NCI-H1417 (cell line): ENCODE measurements around the gene ZBTB7C.

Source experiments
- DNase-seq, 3 experiments: peaks; one replicate each; lab custom pipeline; 2025; lab: John Stamatoyannopoulos, UW

The ZBTB7C gene

GRCh38 chr18:48022531-48023329 lies 386.5 kb downstream of the ZBTB7C start:
- DNase-seq = peak; percentile 66 to 90 (median 82)

- DNase-seq = no peak
Observed at GRCh38 chr18:48022021-48022420, 387.2 kb downstream of the ZBTB7C start.

GRCh38 chr18:48021273-48021914 lies 387.8 kb downstream of the ZBTB7C start:
- no peak for DNase-seq

GRCh38 chr18:48020337-48021250 lies 388.6 kb downstream of the ZBTB7C start:
- no peak for DNase-seq

- DNase-seq = peak in 1 of 3 experiments; percentile 34
Observed at GRCh38 chr18:48019557-48020325, 389.4 kb downstream of the ZBTB7C start.

GRCh38 chr18:48018851-48019250 lies 390.3 kb downstream of the ZBTB7C start:
- peak in 1 of 3 experiments; percentile 34 for DNase-seq

GRCh38 chr18:48017635-48018034 lies 391.5 kb downstream of the ZBTB7C start:
- no peak for DNase-seq

- no peak for DNase-seq
Observed at GRCh38 chr18:48013162-48013561, 396.0 kb downstream of the ZBTB7C start.

GRCh38 chr18:48011926-48012465 lies 397.2 kb downstream of the ZBTB7C start:
- DNase-seq = no peak

- no peak for DNase-seq
Observed at GRCh38 chr18:48010264-48010663, 398.9 kb downstream of the ZBTB7C start.

GRCh38 chr18:48009116-48009745 lies 400.0 kb downstream of the ZBTB7C start:
- DNase-seq = no peak

GRCh38 chr18:48007955-48008701 lies 401.1 kb downstream of the ZBTB7C start:
- peak; percentile 67 to 78 (median 78) for DNase-seq

GRCh38 chr18:48007381-48007780 lies 401.8 kb downstream of the ZBTB7C start:
- DNase-seq = no peak

- no peak for DNase-seq
Observed at GRCh38 chr18:48006415-48007175, 402.6 kb downstream of the ZBTB7C start.

- DNase-seq = no peak
Observed at GRCh38 chr18:48004577-48004976, 404.6 kb downstream of the ZBTB7C start.

GRCh38 chr18:48003426-48004349 lies 405.5 kb downstream of the ZBTB7C start:
- peak in 1 of 3 experiments; percentile 25 for DNase-seq

GRCh38 chr18:48002933-48003365 lies 406.2 kb downstream of the ZBTB7C start:
- peak in 2 of 3 experiments; percentile 40 to 43 for DNase-seq

- no peak for DNase-seq
Observed at GRCh38 chr18:48000701-48001100, 408.5 kb downstream of the ZBTB7C start.
